GM18502 (cell line): ENCODE data around the gene NUP214.
A peak's percentile ranks its signal among the peaks of the same experiment; 100 is the strongest.
"Not testable (repeated sequence)": the region's sequence is repeated elsewhere in the genome, so short reads cannot be mapped to it uniquely, and the experiment has no call there.

ENCODE experiments used
- ATAC-seq: cut with Tn5 transposase; IDR thresholded peaks from one replicate; pipeline ENCODE4 v1.9.1; 2021; ENCODE audit warnings: mild to moderate bottlenecking; ENCODE audit not compliant: unreplicated experiment, poor library complexity

NUP214 gene

GRCh38 chr9:131227959-131228460, 102.6 kb downstream of the NUP214 start:
- no peak for ATAC-seq

DNA sequence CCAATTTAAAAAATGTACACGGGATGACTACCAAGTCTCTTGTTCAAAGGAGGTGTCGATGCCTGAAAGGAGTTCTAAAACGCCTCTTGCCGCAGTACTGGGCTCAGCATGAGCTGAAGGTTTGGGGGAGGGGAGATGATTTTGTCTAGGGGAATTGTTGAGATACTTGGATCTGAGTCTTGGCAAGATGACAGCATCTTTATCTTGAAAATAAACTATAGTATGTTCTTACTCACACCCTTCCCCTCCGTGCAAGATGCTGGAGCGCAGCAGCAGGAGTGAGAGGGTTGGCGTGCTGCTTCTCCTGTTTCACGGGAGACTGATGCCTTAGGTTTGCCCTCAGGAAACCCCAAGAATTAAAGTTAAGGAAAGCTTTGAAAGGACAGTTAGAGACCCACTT, 103.6 kb downstream of the NUP214 start:
- ATAC-seq: no peak

DNA sequence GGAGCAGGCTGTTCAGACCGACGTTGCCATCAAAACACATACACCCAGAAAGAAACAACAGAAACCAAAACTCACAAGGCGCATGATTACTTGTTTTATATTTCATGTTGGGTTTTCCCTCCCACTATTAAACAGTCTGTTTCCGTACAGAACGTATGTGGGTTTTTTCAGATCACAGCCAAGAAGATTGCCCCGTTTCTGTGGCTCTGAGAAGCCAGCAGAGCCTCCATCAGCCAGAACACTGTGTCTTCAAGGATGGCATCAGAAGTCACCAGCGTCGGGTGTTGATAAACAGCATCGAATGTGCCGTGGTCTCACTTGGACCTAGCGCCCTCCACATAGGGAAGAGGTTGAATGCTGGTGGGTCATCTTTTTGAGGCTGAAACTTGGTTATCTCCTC, 108.2 kb downstream of the NUP214 start:
- ATAC-seq: no peak

DNA sequence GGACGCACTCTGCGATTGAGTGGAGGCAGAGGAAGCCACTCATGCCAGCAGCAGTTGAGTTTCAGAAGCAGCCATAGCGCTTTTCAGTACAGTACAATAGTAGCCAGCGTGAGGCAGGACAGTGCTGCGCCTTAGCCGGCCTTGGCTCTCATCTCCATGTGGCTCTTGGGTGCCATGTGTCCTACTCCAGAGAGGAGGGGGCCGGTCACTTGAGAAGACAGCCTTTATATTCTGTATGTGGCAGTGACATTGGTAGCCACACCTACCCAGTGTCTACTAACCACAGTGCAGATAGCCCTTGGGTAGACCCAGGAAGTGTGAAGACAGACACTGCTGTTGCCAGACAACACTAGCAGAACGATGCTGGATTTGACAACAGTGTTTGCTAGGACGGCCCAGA, 108.6 kb downstream of the NUP214 start:
- no peak for ATAC-seq

DNA sequence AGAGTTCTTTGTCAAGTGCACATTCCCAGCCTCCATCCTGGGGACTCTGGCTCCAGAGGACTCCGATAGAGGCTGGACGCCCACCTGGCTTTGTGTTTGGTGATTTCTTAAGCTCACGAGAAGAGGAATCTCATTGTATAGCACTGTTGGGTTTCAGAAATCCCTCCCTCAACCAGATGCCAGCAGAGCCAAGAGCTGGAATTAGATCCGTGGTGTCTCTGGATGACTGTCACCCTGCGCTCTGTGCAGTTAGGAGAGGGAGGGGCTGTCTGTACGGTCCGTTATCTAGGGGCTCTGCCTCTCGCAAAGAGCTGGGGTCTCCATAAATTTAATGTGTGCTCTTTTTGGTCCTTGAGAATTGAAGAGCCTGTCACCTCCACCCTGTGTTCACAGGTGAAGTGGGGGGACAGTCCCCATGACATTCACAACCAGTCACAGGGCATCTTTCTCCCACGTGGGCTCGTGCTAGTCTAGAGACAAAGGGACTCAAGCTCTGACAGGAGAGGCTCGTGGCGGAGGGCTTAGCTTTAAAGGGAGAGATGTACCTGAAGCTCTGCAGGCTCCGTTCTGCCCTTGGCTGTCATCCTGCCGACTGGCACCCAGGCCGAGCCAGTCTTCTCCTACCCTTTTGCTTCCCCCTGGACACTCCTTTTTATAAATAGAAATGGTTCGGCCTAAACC, 109.6 kb downstream of the NUP214 start:
- no peak for ATAC-seq

DNA sequence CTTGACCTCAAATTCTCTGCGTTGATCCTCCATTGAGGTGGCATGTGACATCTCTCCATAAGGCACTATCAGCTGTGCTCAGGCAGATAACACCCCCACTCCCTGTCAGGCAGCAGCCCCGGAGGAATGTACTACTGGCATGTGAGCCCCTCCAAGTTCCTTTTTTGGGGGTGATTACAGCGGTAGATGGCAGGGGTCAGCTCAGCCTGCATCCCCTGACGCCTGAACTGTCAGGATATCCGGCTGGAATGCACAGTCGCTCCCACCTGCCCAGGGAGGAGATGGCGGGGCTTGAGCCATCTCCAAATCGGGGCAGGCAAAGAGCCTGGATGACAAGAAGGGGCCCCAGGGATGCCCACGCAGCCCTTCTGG, 110.1 kb downstream of the NUP214 start:
- no peak for ATAC-seq

DNA sequence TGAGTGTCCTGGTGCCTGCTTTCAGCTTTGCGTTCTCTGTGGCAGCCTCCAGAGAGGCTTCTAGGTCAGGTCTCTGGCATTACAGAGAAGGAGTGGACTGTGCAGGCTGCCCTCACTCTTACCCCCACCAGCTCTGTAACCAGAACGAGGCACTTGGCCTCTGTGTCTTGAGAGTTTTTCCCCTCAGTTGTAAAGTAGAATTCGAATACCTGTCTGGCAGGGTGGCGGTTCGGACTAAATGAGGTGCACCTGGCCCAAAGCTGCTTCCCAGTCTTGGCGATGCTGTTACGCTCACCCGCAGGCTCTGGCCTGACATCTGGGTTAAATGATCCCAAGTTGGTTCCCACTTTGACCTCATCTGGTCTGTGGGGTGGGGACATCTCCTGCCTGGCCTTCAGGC, 110.8 kb downstream of the NUP214 start:
- no peak for ATAC-seq

DNA sequence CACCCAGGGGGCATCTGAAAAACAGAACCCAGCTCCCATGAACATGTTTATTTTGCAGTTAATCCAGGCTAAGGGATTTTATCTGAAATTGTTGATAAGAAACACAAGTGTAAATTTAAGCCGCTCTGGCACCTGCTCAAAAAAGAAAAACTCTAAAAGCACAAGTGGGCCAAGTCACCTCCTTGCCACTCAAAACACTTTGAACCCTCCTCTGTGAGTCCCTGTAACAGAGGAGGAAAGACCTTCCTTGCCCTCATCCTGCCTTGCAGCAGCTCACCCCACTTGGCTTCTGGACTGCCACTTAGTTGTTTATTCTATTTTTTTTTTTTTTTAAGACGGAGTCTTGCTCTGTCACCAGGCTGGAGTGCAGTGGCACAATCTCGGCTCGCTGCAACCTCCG, 111.4 kb downstream of the NUP214 start:
- no peak for ATAC-seq

GRCh38 chr9:131237291-131237690, 111.9 kb downstream of the NUP214 start:
- ATAC-seq: no peak

GRCh38 chr9:131237931-131238401, 112.6 kb downstream of the NUP214 start:
- peak; percentile 88 for ATAC-seq

DNA sequence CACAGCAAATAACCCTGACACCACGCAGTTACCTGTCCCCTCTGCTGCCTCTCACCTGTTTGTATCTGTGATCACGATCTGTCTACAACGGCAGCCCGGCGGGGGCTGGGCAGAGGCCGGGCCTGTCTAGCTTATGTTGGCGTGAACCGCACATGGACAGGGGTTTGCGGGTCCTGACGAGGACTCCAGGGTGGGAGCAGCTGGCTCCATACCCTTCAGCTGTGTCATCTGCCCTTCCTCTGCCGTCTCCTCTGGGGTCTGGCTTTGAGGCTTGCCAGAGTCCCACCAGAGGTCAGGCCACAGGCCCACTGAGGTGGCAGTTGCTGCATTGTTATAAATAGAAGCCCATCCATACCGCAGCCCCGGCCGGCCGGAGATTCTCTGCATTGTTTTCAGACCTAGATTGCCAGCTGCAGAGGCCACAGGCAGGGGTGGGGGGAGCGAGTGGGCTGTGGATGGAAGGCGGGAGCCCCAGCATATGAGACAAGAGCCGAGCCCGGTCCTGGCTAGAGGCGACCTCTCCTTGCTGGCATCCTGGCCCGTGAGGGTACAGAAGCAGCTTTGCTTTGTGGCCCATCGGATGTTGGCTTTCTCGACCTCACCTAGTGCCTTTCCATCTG, 113.1 kb downstream of the NUP214 start:
- ATAC-seq: peak; percentile 23

- no peak for ATAC-seq
These were observed 114.0 kb downstream of the NUP214 start for GRCh38 chr9:131239161-131239975.

DNA sequence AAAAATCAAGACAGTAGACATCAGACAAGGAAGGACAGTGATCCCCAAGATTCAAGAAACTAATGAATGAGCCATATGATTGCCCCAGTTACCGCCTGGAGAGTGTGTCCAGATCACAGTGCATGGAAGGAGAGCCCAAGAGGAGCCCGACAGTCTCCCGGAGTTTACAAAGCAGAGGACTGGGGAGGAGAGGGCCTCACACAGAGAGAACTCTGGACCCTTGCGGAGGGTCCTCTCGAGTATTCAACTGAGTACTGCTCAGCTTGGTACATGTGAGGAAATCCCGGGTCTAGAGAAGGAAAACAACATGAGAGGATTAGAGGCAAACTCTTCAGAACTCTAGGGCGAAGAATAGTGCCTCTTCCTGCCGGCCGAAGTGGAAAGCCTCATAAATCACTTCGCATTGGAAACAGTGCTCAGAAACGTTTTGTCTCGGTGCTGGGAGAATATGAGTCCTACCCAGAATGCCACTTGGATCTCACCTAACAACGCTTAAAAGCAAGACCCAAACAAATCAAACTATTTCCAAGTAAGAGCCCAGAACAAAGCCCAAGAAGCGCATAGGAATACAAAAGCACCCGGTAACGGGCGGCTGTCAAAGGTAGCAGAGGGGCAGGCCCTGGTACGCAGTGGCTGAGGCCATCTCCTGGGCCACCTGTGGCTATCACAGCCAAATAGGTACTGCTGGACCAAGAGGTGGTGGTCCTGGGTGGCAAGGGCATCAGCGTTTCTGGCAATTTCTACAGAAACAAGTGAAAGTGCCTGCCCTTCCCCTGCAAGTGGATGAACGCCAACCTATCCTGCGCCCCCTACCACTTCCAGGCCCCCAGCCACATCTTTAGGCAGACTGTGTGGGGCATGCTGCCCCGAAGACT, 114.9 kb downstream of the NUP214 start:
- ATAC-seq: no peak

- ATAC-seq: not testable (repeated sequence)
These were observed 118.9 kb downstream of the NUP214 start for GRCh38 chr9:131244331-131244730.

GRCh38 chr9:131246618-131247017, 121.2 kb downstream of the NUP214 start:
- ATAC-seq: no peak

DNA sequence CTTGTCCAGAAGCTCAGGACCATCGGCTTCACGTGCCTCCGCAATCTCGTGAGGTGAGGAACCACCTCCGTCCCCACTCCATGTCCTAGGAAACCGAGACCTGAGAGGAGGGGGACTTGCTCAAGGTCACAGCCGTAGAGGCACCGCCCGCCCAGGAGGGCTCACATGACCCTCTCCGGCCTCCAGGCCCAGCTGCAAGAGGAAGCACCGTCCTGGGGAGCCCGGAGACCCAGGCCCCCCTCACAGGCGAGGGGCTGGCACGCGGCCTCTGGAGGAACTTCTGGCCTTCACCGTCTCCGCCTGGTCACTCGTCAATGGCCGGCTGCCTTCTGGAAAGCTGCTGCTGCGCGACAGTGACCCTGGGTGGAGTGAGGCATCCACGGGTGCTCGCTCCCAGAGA, 126.7 kb downstream of the NUP214 start:
- ATAC-seq: no peak

DNA sequence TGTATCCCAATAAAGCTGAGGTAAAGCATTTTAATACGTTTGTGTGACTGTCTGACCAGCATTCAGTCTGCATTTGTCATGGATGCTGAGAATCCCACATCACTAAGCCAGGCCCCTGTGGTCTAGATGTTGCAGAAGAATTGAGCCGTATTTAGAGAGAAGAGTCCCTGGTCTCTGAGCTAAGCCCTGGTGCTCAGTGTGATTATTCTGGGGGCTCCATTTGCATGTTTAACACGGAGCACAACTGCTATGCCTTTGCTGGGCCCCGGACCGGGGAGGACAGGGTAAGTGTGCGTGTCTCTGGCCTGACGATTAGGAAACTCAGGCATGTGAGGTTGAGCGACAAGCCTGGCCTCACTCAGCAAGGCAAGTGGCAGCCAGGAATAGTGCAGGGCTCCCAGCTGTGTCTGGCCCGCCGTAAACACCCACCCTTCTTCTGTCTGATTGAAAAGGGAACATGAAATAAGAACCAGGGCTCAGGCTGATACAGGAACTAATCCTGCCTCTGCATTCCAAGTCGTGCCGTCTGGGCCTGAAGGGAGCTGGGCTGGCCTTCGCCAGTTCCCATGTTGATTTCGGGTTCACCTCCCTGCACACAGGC, 128.6 kb downstream of the NUP214 start:
- no peak for ATAC-seq

GRCh38 chr9:131254626-131255025, 129.2 kb downstream of the NUP214 start:
- ATAC-seq: no peak

- ATAC-seq: peak; percentile 3
These were observed 130.4 kb downstream of the NUP214 start for GRCh38 chr9:131255676-131256197.
